Measurements from ENCODE around the gene GRM3.

GRM3 gene

DNA sequence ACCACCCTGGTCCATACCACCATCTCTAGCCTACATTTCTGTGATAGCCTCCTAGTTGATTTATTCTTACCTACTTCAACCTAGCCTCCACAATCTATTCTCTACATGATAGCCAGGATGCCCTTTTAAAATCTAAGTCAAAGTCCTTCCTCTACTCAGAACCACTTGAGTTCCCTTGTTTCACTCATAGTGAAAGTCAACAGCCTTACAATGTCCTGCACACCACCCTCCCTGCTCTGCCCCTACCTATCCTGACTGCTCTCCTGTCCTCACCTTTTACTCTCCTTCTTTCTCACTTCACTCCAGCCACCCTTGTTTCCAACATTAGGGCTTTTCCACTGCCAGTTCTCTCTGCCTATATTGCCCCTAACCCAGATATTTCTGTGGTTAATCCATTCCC lies 146.7 kb downstream of the GRM3 start:
- DNase-seq, result no peak

DNA sequence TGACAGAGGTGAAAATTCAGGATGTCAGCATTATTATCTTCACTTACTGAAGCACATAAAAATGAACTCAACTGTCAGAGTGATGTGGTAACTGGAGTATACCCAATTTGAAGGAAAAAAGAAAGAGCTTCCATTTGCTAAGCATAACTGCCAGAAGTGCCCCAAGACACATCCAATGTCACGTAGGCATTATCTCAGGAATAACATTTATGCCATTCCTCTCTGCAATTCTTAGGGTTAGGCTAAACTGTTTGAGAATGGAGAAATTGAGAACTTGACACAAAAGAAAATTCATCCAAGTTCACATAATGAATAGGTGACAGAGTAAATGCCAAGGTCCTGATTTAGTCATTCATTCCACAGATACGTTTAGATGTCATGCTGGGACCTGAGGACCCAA lies 148.6 kb downstream of the GRM3 start:
- DNase-seq, result no peak

- no peak for DNase-seq
Observed at GRCh38 chr7:86793136-86793535, 149.4 kb downstream of the GRM3 start.

DNA sequence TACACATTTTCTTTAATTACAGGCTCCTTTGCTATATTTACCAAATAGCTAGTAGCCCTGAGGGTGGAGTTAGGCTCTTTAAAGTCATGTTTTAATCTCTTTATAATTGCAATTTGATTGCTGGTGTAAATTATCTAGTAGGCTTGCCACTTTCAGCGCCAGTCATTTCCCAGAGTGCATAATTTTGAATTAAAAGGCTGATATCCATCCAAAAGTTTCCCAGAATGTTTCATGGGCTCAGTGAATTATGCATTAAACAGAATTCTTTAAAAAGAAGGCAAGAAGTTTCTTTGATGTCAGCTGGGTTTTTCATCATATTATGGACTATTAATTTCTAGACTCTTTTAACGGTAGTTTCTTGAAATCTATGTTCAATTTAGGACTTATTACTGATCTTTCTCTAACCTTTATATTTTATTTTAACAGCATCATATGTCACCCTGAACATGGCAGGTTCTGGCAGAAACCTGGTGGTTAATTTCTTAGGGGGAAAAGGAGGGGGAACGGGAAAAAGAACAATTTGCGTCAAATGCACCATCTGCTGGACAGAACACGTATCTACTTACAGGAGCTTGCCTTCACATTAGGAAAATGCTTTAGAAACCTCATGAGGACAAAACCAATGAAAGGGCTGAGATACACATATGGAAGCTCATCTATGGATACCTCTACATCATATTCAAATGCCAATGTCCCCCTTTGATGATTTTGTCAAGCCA lies 171.1 kb downstream of the GRM3 start:
- no peak for DNase-seq

GRCh38 chr7:86815556-86815955 lies 171.8 kb downstream of the GRM3 start:
- DNase-seq, result no peak

DNA sequence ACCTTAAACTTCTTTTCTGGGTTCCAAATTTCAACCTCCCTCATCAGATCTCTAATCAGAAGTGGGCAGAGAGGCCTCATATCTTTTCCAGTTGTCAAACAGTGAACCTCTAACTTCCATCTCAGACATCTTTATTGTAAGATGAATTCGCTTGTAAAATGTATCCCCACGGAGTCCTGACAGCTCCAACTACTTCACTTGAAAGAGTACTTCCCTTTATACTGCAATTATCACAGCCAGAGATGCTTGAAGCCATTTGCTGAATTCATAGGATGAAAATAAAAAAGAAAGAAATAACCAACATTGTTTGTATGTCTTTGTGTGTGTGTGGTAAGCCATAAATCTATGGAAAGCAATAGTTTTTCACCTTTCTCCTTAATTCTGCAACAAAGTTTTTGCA lies 175.2 kb downstream of the GRM3 start:
- no peak for DNase-seq

- no peak for DNase-seq
Observed at GRCh38 chr7:86823769-86824168, 180.1 kb downstream of the GRM3 start.

DNA sequence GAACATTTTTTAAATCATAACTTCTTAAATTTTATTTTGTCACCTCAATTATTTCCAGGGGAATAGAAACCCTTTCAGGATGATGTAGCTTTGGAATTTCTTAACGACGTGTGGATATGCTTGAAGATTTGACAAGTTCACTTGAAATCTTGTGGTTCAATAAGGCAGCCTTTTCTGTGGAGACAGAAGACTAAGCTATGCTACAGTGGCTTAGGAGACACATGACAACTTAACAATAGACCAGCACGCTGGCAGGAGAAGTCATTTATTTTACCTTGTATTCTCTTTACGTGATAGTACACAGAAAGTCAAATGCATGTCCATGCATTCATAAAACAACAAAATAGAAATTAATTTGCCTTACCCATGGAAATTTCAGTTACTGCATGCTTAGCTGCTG lies 181.6 kb downstream of the GRM3 start:
- no peak for DNase-seq

DNA sequence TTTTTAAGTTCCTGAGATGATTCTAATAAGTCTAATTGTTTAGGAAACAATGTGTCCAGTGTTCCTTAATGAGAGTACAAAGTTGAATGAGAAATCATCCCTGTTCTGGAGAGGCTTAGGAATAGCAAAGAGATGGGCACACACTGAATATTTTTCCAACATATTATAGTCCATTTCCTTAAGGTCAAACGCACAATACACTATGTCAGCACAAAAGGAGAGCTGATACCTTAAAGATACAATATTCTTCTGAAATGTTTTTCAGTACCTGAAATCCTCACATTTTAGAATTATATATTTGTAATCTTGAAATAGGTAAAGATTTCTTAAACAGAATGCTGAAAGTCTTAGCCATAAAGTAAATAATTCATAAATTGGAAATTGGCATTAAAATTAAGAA lies 183.2 kb downstream of the GRM3 start:
- no peak for DNase-seq

DNA sequence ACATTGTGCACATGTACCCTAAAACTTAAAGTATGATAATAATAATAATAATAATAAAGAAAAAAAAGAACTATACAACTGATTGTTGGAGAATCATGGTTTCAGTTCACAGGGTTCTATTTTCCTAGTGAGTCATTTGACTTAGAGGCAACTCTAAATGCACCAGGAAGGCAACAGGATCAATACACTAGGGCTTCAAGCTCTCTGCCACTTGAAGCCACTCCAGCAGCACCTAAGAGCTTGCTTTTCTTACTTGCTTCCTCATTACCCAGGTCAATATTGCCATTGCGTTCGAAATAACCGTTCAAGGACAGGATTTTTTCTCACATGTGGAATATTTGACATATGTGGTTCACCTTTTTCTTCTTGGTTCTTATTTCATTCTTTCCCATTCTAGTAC lies 189.7 kb downstream of the GRM3 start:
- DNase-seq, result no peak

DNA sequence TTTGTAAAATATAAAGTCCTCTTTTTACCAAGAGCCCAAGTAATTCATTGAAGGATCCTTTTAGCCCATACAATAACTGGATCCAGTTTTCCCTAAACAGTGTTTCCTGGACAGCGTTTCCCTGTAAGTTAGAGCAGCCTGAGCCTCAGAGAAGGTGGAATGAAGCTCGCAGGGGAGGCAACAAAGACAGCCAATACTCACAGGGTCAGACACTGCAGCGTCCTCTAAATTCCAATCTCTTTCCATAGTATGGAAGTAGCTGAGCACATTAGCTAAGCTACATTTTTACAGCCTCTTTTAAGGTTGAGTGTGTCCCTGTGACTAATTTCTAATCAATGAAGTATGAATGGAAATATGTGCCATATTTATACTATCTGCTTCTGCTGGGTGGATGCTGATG lies 193.5 kb downstream of the GRM3 start:
- DNase-seq, result no peak

DNA sequence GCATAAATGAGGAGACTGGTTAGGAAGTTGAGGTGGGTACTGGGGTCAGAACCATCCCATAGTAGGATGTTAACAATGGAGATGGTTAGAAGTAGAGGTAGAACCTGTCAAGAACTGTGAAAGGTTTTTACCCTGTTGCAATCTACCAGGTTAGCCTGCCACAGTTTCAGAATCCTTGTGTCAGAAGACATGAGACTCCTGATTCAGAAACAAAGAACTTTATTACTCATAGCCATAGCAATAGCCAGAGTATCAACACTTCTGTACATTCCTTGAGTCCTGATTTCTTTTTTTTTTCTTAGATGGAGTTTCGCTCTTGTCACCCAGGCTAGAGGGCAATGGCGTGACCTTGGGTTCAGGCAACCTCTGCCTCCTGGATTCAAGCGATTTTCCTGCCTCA lies 200.9 kb downstream of the GRM3 start:
- no peak for DNase-seq

- DNase-seq, result no peak
Observed at GRCh38 chr7:86846494-86847190, 202.9 kb downstream of the GRM3 start.

- DNase-seq, result no peak
Observed at GRCh38 chr7:86848226-86848625, 204.5 kb downstream of the GRM3 start.

DNA sequence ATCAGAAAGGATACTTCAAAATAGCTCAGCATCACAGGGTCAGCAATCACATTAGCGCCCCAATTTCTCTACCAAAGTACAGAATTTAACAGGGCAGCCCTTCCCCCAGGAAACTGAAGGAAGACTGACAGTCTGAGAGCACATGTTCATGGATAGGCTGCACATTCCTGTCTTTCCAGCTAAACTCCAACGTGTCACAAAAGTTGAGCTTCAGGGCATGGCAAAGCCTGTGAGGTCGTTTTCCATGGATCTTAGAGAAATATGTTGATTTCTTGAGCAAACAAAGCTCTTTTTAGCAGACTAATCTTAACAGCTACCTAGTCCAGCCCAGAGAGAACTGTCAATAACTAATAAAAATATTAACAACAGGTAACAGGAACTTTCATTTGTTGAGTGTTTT lies 207.9 kb downstream of the GRM3 start:
- DNase-seq, result no peak

DNA sequence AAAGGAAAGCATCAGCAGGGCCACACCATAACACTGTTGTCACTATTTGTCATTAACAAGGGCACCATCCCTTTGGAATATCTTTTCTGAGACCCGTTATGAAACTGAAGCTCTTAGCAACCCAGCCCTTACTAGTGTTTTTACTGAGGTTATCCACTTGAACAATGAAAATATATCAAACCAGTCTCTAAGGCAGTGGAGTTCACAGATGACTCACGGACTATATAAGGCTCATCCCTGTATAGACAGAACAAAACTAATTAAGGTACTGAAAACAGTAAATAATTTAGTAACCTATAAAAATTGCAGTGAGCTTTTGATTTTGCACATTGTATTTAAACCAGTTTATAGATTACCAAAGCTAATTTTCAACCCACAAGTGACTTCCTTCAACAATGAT lies 219.7 kb downstream of the GRM3 start:
- no peak for DNase-seq

DNA sequence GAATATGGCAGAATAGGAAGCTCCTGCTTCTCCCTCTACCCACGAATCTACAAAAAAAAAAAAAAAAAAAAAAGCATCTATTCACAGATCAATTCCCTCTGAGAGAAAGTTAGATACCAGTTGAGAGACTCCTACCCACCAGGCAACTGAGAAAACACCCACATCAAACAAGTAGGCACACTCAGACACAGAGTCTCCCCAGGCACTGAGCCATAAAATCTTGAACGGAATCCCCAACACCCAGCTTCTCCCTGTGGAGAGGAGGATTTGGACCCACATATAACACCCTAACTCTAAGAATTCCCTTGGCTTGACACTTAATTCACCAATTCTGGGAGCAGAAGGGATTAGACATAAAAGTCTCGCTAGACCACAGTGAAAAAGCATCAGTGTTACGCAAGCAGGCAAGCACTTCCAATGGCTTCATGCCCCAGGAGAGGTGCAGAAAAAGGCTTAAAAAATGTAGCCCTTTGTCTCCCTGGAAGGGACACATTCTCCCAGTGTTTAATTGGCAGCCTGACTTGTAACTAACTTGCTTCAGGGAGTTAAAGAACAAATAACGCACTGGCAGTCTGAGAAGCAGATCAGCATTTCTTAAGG lies 223.6 kb downstream of the GRM3 start:
- DNase-seq, result no peak

- no peak for DNase-seq
Observed at GRCh38 chr7:86876146-86876545, 232.4 kb downstream of the GRM3 start.

- no peak for DNase-seq
Observed at GRCh38 chr7:86884152-86884551, 240.4 kb downstream of the GRM3 start.

GRCh38 chr7:86889501-86889900 lies 245.8 kb downstream of the GRM3 start:
- no peak for DNase-seq

GRCh38 chr7:86898171-86898570 lies 254.5 kb downstream of the GRM3 start:
- no peak for DNase-seq

- no peak for DNase-seq
Observed at GRCh38 chr7:86900886-86901285, 257.2 kb downstream of the GRM3 start.

- no peak for DNase-seq
Observed at GRCh38 chr7:86904949-86905834, 261.5 kb downstream of the GRM3 start.

All from cortex of kidney (tissue), 1 donor.